ENCODE results near the gene RAPGEF5. TPM values are rescaled to one million over a fixed set of nuclear protein-coding genes. Genes with fewer than 3 reads are reported as not detected.
"Not testable (repeated sequence)": the region's sequence is repeated elsewhere in the genome, so short reads cannot be mapped to it uniquely, and the experiment has no call there.

The RAPGEF5 gene
- total RNA-seq, 1 donor from 2014 or later = 56.9 TPM

DNA sequence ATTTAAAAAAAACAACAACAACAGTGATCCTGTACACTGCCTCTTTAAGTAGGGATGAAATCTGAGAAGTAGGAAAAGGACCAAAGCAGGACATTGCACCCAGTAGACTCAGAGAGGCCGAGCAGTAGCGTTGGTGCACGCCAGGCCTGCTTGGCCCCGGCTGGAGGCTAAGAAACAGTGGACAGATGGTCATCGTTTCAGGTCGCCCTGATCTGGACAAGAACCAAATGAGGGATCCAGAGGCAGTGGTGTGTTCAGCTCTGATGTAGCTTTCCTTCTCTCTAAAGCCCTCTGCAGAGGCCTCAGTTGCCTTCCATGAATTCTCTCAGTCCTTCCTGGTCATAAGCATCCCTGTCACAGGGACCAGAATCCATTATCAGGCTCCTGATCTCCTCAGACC, 269.1 kb downstream of the RAPGEF5 start:
- no peak for DNase-seq (ENCODE audit: low spot score)

DNA sequence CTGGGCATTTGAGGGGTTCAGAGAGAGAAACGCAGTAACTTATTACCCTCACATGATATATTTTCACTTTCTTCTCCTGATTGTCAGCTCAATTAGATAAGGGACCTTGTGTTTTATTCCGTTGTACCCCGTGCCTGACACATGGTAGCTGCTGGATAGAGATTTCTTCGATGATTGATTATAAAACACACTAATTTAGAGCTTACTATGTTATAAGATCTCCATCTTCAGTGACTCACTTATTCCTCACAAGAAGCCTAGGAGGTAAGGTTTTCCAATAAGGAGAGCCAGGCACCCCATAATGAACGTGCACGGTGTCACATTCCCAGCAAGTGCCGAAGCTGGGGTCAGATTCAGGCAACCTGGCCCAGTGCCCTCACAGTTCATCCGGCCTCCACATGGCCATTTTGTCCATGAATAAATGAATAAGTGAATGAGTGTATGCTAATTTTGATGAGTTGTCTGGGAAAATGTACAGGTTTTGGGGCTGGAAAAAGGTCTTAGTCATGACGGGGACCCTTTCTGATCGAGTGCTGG, 273.2 kb downstream of the RAPGEF5 start:
- DNase-seq (ENCODE audit: low spot score) = no peak

DNA sequence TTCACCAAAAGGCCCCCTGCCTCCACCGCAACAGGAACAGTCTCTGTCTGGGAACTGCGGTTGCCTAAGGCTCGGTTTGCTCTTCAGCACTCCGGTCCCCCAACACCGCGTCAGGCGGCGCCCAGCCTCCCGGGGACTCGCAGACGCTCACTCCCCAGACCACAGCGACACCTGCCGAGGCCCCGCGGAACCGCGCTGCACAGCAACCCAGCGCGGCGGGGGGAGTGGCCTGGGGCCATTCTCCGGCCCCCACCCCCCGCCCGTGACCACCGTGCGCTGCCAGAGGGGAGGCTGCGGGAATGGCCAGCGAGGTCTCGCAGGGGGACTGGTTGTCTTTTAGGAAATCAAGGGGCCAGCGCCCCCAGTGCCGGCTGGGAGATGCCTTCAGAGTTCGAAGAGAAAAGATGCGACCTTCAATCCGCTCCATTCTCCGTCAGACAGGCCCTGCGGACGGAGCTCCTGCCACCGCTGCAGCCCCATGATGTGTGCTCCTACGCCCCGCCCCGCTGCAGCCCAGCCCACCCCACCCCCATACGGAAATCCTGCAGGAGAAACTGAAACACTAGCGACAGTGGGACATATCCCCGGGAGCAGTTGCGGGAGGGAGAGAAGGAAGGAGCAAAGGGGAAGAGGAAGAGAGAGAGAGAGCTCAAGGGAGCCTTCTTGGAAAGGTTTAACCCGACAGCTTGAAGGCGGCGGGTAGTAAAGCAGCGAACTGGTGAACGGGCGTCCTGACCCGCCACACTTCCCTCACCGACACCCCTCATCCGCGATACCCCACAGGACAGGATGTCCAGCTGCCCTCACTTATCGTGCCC, 273.9 kb downstream of the RAPGEF5 start:
- DNase-seq (ENCODE audit: low spot score) = peak; percentile 88

- no peak for DNase-seq (ENCODE audit: low spot score)
These were observed 274.4 kb downstream of the RAPGEF5 start for GRCh38 chr7:22082553-22082885.

GRCh38 chr7:22080219-22080618, 276.7 kb downstream of the RAPGEF5 start:
- not testable (repeated sequence) for DNase-seq (ENCODE audit: low spot score)

- DNase-seq (ENCODE audit: low spot score) = not testable (repeated sequence)
These were observed 278.1 kb downstream of the RAPGEF5 start for GRCh38 chr7:22078872-22079271.

- DNase-seq (ENCODE audit: low spot score) = no peak
These were observed 281.4 kb downstream of the RAPGEF5 start for GRCh38 chr7:22075561-22075960.

DNA sequence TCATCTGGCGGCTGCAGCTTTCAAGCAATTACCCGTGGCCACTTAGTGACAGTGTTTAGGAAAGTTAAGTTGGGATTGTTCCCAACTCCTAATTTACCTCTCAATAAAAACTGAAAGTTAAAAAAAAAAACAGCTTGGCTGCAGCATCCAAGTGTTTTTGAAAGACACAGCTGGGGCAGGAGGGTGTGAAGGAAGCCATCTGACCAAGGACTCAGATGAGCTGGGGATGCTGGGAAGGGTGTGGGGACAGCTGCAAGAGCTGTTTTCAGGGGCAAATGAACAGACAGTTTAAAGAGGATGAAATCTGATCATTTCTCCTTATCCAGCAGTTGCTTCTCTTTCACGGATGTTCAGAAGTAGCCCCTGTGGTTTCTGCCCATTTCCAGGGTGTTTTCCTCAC, 282.1 kb downstream of the RAPGEF5 start:
- DNase-seq (ENCODE audit: low spot score) = no peak

Other genes starting within 250 kb of the RAPGEF5 start
- gene STEAP1B, start 143.0 kb upstream of the RAPGEF5 start, total RNA-seq = 0.73 TPM

All from ureter (tissue), 1 donor.